Measurements from ENCODE around the gene CAND1.

DNA sequence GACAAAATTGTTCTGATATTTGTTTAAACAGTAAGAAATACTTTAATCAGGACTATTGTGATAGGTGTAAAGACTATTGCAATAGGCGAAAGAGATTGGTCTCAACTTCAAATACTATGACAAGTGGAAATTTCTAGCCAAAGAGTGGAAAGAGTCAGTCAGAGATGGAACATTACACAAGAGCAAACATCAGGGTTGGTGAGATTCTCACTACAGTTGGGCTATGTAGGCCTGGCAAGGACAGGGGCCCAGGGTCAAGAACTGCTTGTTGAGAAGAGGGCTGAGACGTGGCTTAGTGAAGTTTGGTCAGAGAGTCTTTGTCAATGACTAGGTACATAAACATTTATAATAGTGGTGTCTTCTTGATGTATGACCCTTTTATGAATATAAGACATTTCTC lies 19.4 kb downstream of the CAND1 start:
- TF ChIP-seq POLR2A (IDR thresholded peaks at IDR 0.05; ENCODE audit: low read depth, low read length) (no peak), POU2F2 (IDR thresholded peaks at IDR 0.05; ENCODE audit: low read depth, low read length) (no peak)

Data from GM12891 (cell line).